ENCODE measurements around the gene KCNG1.

Gene KCNG1

GRCh38 chr20:50957798-50958614 lies 64.9 kb downstream of the KCNG1 start, which contains the start of gene DPM1:
TSS of gene DPM1 (minus strand) at chr20:50958532. CDS start at chr20:50958523, 9 bp downstream.
- TF ChIP-seq, protein P1, sequence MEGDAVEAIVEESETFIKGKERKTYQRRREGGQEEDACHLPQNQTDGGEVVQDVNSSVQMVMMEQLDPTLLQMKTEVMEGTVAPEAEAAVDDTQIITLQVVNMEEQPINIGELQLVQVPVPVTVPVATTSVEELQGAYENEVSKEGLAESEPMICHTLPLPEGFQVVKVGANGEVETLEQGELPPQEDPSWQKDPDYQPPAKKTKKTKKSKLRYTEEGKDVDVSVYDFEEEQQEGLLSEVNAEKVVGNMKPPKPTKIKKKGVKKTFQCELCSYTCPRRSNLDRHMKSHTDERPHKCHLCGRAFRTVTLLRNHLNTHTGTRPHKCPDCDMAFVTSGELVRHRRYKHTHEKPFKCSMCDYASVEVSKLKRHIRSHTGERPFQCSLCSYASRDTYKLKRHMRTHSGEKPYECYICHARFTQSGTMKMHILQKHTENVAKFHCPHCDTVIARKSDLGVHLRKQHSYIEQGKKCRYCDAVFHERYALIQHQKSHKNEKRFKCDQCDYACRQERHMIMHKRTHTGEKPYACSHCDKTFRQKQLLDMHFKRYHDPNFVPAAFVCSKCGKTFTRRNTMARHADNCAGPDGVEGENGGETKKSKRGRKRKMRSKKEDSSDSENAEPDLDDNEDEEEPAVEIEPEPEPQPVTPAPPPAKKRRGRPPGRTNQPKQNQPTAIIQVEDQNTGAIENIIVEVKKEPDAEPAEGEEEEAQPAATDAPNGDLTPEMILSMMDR (IDR thresholded peaks at IDR 0.05; ENCODE audit: insufficient read depth, low read length, missing control alignments): no peak
- peak within 1 kb of the TSS; percentile 98 for H3K4me3 ChIP-seq (ENCODE audit: low read depth, low read length)
- ChIA-PET CTCF (interaction anchor here (0.9 to 4.2 kb wide), 8 partner anchors 10 to 169 kb away, joined by 3 to 33 read pairs (median 5); partner anchors contain the start of gene BCAS4), POLR2A (interaction anchor here (0.8 to 2.1 kb wide), 9 partner anchors 9 to 167 kb away, joined by 3 to 18 read pairs (median 6); partner anchors contain the start of genes ADNP and BCAS4)
- no peak for DNase-seq (ENCODE audit: low read depth, low spot score)

DNA sequence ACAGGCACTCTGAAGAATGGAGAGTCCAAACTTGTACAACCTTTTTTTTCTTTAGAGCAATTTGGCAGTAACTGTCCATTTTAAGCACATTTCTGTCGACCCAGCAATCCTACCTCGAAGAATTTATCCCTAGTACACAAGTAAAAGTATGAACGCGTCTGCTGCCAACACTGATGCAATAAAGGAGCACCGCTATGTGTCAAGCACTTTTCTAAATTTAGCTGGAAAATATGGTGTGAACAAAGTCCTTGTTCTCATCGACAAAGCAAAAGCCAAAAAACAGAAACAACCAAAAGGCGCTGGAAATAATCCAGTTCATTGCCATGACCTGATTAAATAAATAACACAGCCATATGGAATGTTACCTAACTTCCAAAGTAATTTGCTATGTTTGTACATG lies 65.6 kb downstream of the KCNG1 start:
- H3K4me3 ChIP-seq (ENCODE audit: low read depth, low read length): peak overlapping the region; percentile 98
- POLR2A ChIA-PET: interaction anchor here (0.9 to 2.1 kb wide), 4 partner anchors 15 to 46 kb away, joined by 3 to 18 read pairs (median 6); partner anchors contain the start of gene ADNP
- TF ChIP-seq, protein P1 (IDR thresholded peaks at IDR 0.05; ENCODE audit: insufficient read depth, low read length, missing control alignments): no peak

GRCh38 chr20:50953821-50954220 lies 69.1 kb downstream of the KCNG1 start:
- CTCF ChIA-PET: interaction anchor here (1.0 kb wide), 1 partner anchor 159 kb away, joined by 3 read pairs; the partner anchor contains the start of gene BCAS4
- TF ChIP-seq, protein P1 (IDR thresholded peaks at IDR 0.05; ENCODE audit: insufficient read depth, low read length, missing control alignments): no peak
- H3K4me3 ChIP-seq (ENCODE audit: low read depth, low read length): no peak overlapping the region
- no peak for DNase-seq (ENCODE audit: low read depth, low spot score)
- POLR2A ChIA-PET: no interaction called here

More for the DNA sequence above, 65.6 kb downstream of the KCNG1 start:
- no peak for DNase-seq (ENCODE audit: low read depth, low spot score)
- CTCF ChIA-PET: interaction anchor here (0.5 to 4.2 kb wide), 6 partner anchors 15 to 1817 kb away, joined by 3 to 33 read pairs (median 5); partner anchors contain the start of gene BCAS4

Data from AG04449 (cell line).